ENCODE measurements around the gene PLEKHO1. TPM values are rescaled to one million over a fixed set of nuclear protein-coding genes. Genes with fewer than 3 reads are reported as not detected.

Gene PLEKHO1
- total RNA-seq, 4 donors from 2014 or later: 35.9 to 76.3 (median 49.7) TPM

- no peaks in the 10 kb centered on the region for H3K36me3 ChIP-seq
- no peaks in the 10 kb centered on the region for H3K4me1 ChIP-seq
- WGBS, 2 donors (ENCODE audit: low coverage in 1 of 2): 83 to 87% methylated on average over 2 of the region's 2 CpGs
- TF ChIP-seq CTCF (IDR thresholded peaks at IDR 0.05) (no peak), POLR2A (IDR thresholded peaks at IDR 0.05) (no peak), POLR2AphosphoS5 (IDR thresholded peaks at IDR 0.05) (no peak)
- no peak for DNase-seq
- intact Hi-C loops (cut with DNase I; ENCODE audit: low total_unique reads): loop anchor here (5.0 kb wide), 1 partner anchor 210 kb away; no protein-coding TSS in a partner anchor
- in situ Hi-C loops (cut with MboI; ENCODE audit: low pct_ligation_motif_present in 1 of 4, low pct_unique_long_range_greater_than_20kb in 1 of 4, low sequenced_read_pairs in 3 of 4): loop anchor here in 1 of 4 donors (25.0 kb wide), 1 partner anchor 110 kb away; the partner anchor contains the start of gene VPS45
- H3K27me3 ChIP-seq: no peaks in the 10 kb centered on the region
- no peaks in the 10 kb centered on the region for H3K9me3 ChIP-seq
- no peak overlapping the region for H3K4me3 ChIP-seq
- H3K27ac ChIP-seq: no peak overlapping the region
Observed at GRCh38 chr1:150171801-150172200, 22.1 kb downstream of the PLEKHO1 start.

- no peak overlapping the region for H3K4me3 ChIP-seq
- in situ Hi-C loops (cut with MboI; ENCODE audit: low pct_ligation_motif_present in 1 of 4, low pct_unique_long_range_greater_than_20kb in 1 of 4, low sequenced_read_pairs in 3 of 4) (loop anchor here in 1 of 4 donors (25.0 kb wide), 1 partner anchor 111 kb away; the partner anchor contains the start of gene VPS45), intact Hi-C loops (cut with DNase I; ENCODE audit: low total_unique reads) (loop anchor here (5.0 kb wide), 1 partner anchor 211 kb away; no protein-coding TSS in a partner anchor)
- no peaks in the 10 kb centered on the region for H3K27me3 ChIP-seq
- peak; percentile 43 for DNase-seq
- no peak overlapping the region for H3K27ac ChIP-seq
- H3K36me3 ChIP-seq: no peaks in the 10 kb centered on the region
- no peaks in the 10 kb centered on the region for H3K4me1 ChIP-seq
- WGBS, 2 donors (ENCODE audit: low coverage in 1 of 2): 50 to 68% methylated on average over 4 to 7 of the region's 7 CpGs
- no peaks in the 10 kb centered on the region for H3K9me3 ChIP-seq
- TF ChIP-seq CTCF (IDR thresholded peaks at IDR 0.05) (no peak), POLR2AphosphoS5 (IDR thresholded peaks at IDR 0.05) (no peak), POLR2A (IDR thresholded peaks at IDR 0.05) (no peak), EP300 (IDR thresholded peaks at IDR 0.05; ENCODE audit: low read depth) (no peak)
Observed at GRCh38 chr1:150173141-150173585, 23.4 kb downstream of the PLEKHO1 start.

GRCh38 chr1:150176593-150176992 is 26.9 kb downstream of the PLEKHO1 start:
- 85 to 100% methylated on average over 3 of the region's 3 CpGs for WGBS, 2 donors (ENCODE audit: low coverage in 1 of 2)
- in situ Hi-C loops (cut with MboI; ENCODE audit: low pct_ligation_motif_present in 1 of 4, low pct_unique_long_range_greater_than_20kb in 1 of 4, low sequenced_read_pairs in 3 of 4): loop anchor here in 2 of 4 donors (25.0 kb wide), 1 partner anchor 214 kb away; no protein-coding TSS in a partner anchor
- Histone ChIP-seq H3K27ac (no peak overlapping the region), H3K9me3 (no peaks in the 10 kb centered on the region), H3K27me3 (no peaks in the 10 kb centered on the region), H3K36me3 (no peaks in the 10 kb centered on the region), H3K4me3 (no peak overlapping the region), H3K4me1 (no peaks in the 10 kb centered on the region)
- intact Hi-C loops (cut with DNase I; ENCODE audit: low total_unique reads): no loop called here
- DNase-seq: no peak
- no peak for TF ChIP-seq POLR2A (IDR thresholded peaks at IDR 0.05)
- TF ChIP-seq EP300 (IDR thresholded peaks at IDR 0.05; ENCODE audit: low read depth): no peak
- no peak for TF ChIP-seq POLR2AphosphoS5 (IDR thresholded peaks at IDR 0.05)
- no peak for TF ChIP-seq CTCF (IDR thresholded peaks at IDR 0.05)

GRCh38 chr1:150178548-150178947 is 28.8 kb downstream of the PLEKHO1 start:
- in situ Hi-C loops (cut with MboI; ENCODE audit: low pct_ligation_motif_present in 1 of 4, low pct_unique_long_range_greater_than_20kb in 1 of 4, low sequenced_read_pairs in 3 of 4) (loop anchor here in 2 of 4 donors (25.0 kb wide), 1 partner anchor 216 kb away; no protein-coding TSS in a partner anchor), intact Hi-C loops (cut with DNase I; ENCODE audit: low total_unique reads) (no loop called here)
- no peak for DNase-seq
- TF ChIP-seq POLR2AphosphoS5 (IDR thresholded peaks at IDR 0.05) (no peak), EP300 (IDR thresholded peaks at IDR 0.05; ENCODE audit: low read depth) (no peak), POLR2A (IDR thresholded peaks at IDR 0.05) (no peak), CTCF (IDR thresholded peaks at IDR 0.05) (no peak)
- no peaks in the 10 kb centered on the region for H3K27me3 ChIP-seq
- H3K4me1 ChIP-seq: no peaks in the 10 kb centered on the region
- no peak overlapping the region for H3K27ac ChIP-seq
- no peak overlapping the region for H3K4me3 ChIP-seq
- H3K36me3 ChIP-seq: no peaks in the 10 kb centered on the region
- H3K9me3 ChIP-seq: no peaks in the 10 kb centered on the region
